ENCODE results near the gene ST8SIA6. TPM values are rescaled to one million over a fixed set of nuclear protein-coding genes. Genes with fewer than 3 reads are reported as not detected.

Gene ST8SIA6
- total and polyA plus RNA-seq, 9 of the 15 experiments (the other 6 are each of a cell fraction or from before 2014, with no cell fraction given), result 0.69 to 6.7 (median 5.0) TPM

GRCh38 chr10:17326377-17326776 is 128.0 kb downstream of the ST8SIA6 start:
- peak; percentile 81 for TF ChIP-seq ZNF239 (CRISPR knock-in tag; IDR thresholded peaks at IDR 0.05)
- TF ChIP-seq HMBOX1 (IDR thresholded peaks at IDR 0.05), result no peak
- TF ChIP-seq MAFK (IDR thresholded peaks at IDR 0.05; ENCODE audit: low read length), result peak; percentile 61
- TF ChIP-seq ZNF316 (IDR thresholded peaks at IDR 0.05), result peak; percentile 92
- TF ChIP-seq MAFF (IDR thresholded peaks at IDR 0.05; ENCODE audit: low read length), result peak; percentile 62
- TF ChIP-seq YY1 (IDR thresholded peaks at IDR 0.05; ENCODE audit: borderline replicate concordance in 1 of 3, control insufficient read depth in 1 of 3, extremely low read depth in 1 of 3, insufficient read depth in 3 of 3, insufficient read length in 1 of 3, insufficient replicate concordance in 2 of 3, low read depth in 1 of 3, low read length in 2 of 3), result no peak
- no peak for TF ChIP-seq BRD9 (IDR thresholded peaks at IDR 0.05; ENCODE audit: low read depth, partially characterized antibody)
- no peak for TF ChIP-seq TCF15 (CRISPR knock-in tag; IDR thresholded peaks at IDR 0.05)
- TF ChIP-seq MAFG (tag; conservative IDR thresholded peaks at IDR 0.05), result peak; percentile 57
- peak; percentile 76; the same call in 1 of the 2 replicates for TF ChIP-seq C11orf30 (IDR thresholded peaks at IDR 0.05; ENCODE audit: low read depth)
- no peaks in the 10 kb centered on the region for H3K9me3 ChIP-seq (replicated peaks; ENCODE audit: control insufficient read depth, insufficient read depth, low read depth, low read length)
- H3K4me2 ChIP-seq (ENCODE audit: insufficient read depth, low read length), result no peak overlapping the region
- WGBS (ENCODE audit: insufficient coverage, low coverage, missing lambda C conversion rate), result 66% methylated on average over 4 of the region's 4 CpGs
- no peak overlapping the region for H3K9ac ChIP-seq (ENCODE audit: insufficient read depth in 1 of 2, low read depth in 2 of 2, low read length in 2 of 2)
- no peaks in the 10 kb centered on the region for H4K20me1 ChIP-seq (replicated peaks; ENCODE audit: control insufficient read depth, insufficient read depth, low read length)
- no peaks in the 10 kb centered on the region for H3K36me3 ChIP-seq (ENCODE audit: control insufficient read depth, insufficient read depth, low read length)
- CTCF ChIA-PET (ENCODE audit: low intra/inter-chr PET ratio), result no interaction called here
- no peaks in the 10 kb centered on the region for H3K79me2 ChIP-seq (ENCODE audit: control insufficient read depth, insufficient read depth, low read length)
- H3K4me3 ChIP-seq, result no peak overlapping the region
- FAIRE-seq, result no peak
- no peaks in the 10 kb centered on the region for H3K4me1 ChIP-seq (replicated peaks in 1 of 2; ENCODE audit: control insufficient read depth in 2 of 2, insufficient read depth in 2 of 2, low read length in 2 of 2)
- no peak for DNase-seq (ENCODE audit: extremely low read depth in 1 of 4, low spot score in 3 of 4)
- H3K27ac ChIP-seq (ENCODE audit: extremely low read depth, low read depth, low read length), result no peak overlapping the region
- no peak for ATAC-seq
- H3K27me3 ChIP-seq (ENCODE audit: control insufficient read depth in 2 of 2, insufficient read depth in 2 of 2, low read length in 2 of 2), result no peaks in the 10 kb centered on the region
- intact Hi-C loops (cut with micrococcal nuclease), result no loop called here
- no peaks in the 10 kb centered on the region for H3K9me1 ChIP-seq (ENCODE audit: control insufficient read depth, insufficient read depth, low read length)
- POLR2A ChIA-PET, result interaction anchor here (0.5 kb wide), 1 partner anchor 8 kb away, joined by 3 read pairs; no protein-coding TSS in a partner anchor
- BruUV-seq (replicated peaks), result no TSS peak
- in situ Hi-C loops (cut with MboI), result no loop called here
- no peak overlapping the region for H2AFZ ChIP-seq (ENCODE audit: low read depth, low read length)

All from K562 (cell line).